HCT116 (cell line): ENCODE measurements around the gene KCNC4. TPM values are rescaled to one million over a fixed set of nuclear protein-coding genes. Genes with fewer than 3 reads are reported as not detected.

Source experiments
- ATAC-seq: fragments of 200-7000 bp; cut with Tn5 transposase; 2 replicates; pipeline ENCODE4 v1.9.1; 2020; ENCODE audit warnings: mild to moderate bottlenecking, moderate library complexity
- BruUV-seq: library from RNA; stranded (reverse); fragments of 400-500 nt; replicated peaks from 2 replicates; lab custom pipeline; 2021; lab: Mats Ljungman, UMichigan
- CTCF ChIA-PET: fragments of 300-600 bp; sonication (Branson Sonifier 250); formaldehyde crosslinking; loops from one replicate; lab custom pipeline; 2021; ENCODE audit warnings: antibody characterized with exemption; lab: Charles Lee
- POLR2A ChIA-PET: fragments of 300-600, 350-600 bp; sonication (Branson Sonifier 250); formaldehyde crosslinking; loops from one replicate; lab custom pipeline; 2021; ENCODE audit warnings: antibody characterized with exemption; lab: Charles Lee
- RAD21 ChIA-PET, 2 experiments: fragments of 300-600 bp; sonication (Branson Sonifier 250); formaldehyde crosslinking; loops; one replicate each; lab custom pipeline; 2023; ENCODE audit warnings: low total read pairs in 2 of 2; ENCODE audit not compliant: uncharacterized antibody in 2 of 2, unreplicated experiment in 2 of 2, low non-redundant PET in 1 of 2; lab: Charles Lee
- DNase-seq: peaks from one replicate; pipeline ENCODE4 v3.0.0-alpha.2; 2010; ENCODE audit warnings: low read depth, low spot score
- H2AFZ ChIP-seq: fragments of 200-600 bp; shearing (Covaris generic), sonication (generic); 2 replicates; pipeline ENCODE4 v1.6.1; 2017; ENCODE audit warnings: low read depth, mixed run types, mixed read lengths, antibody characterized with exemption, low read length; ENCODE audit not compliant: poor library complexity, severe bottlenecking
- H3K27ac ChIP-seq: 2 replicates; pipeline ENCODE4 v1.5.1; 2012; ENCODE audit warnings: low read depth, low read length
- H3K27me3 ChIP-seq: fragments of 200-600 bp; sonication (generic); 2 replicates; pipeline ENCODE4 v1.6.1; 2016; ENCODE audit warnings: mixed run types, low read length, mixed read lengths; ENCODE audit not compliant: insufficient read depth
- H3K36me3 ChIP-seq, 2 experiments: fragments of 200-500 bp in 1 of 2; fragments of 200-600 bp in 1 of 2; sonication (Bioruptor generic) in 1 of 2; sonication (generic) in 1 of 2; 2 replicates each; pipeline versions ENCODE4 v1.5.1 to v1.6.1; 2014 to 2016; ENCODE audit warnings: low read length in 2 of 2, inconsistent platforms in 1 of 2, mixed read lengths in 1 of 2, mixed run types in 1 of 2; ENCODE audit not compliant: insufficient read depth in 2 of 2, control insufficient read depth in 1 of 2
- H3K4me1 ChIP-seq, 2 experiments: fragments of 200-600 bp in 1 of 2; sonication (generic) in 1 of 2; 2 replicates each; pipeline versions ENCODE4 v1.5.1 to v1.6.1; 2012 to 2017; ENCODE audit warnings: low read length in 2 of 2, inconsistent platforms in 1 of 2, mild to moderate bottlenecking in 1 of 2, mixed read lengths in 1 of 2, mixed run types in 1 of 2, moderate library complexity in 1 of 2; ENCODE audit not compliant: insufficient read depth in 2 of 2, control insufficient read depth in 1 of 2
- H3K4me2 ChIP-seq: fragments of 200-600 bp; sonication (generic); 2 replicates; pipeline ENCODE4 v1.6.1; 2017; ENCODE audit warnings: mixed run types, low read length, mixed read lengths
- H3K4me3 ChIP-seq, 2 experiments: fragments of 200-600 bp in 1 of 2; sonication (generic) in 1 of 2; replicated peaks in 1 of 2; 2 replicates each; pipeline ENCODE4 v1.5.1; 2011 to 2016; ENCODE audit warnings: low read length in 2 of 2, control low read depth in 1 of 2, low read depth in 1 of 2, mild to moderate bottlenecking in 1 of 2, mixed read lengths in 1 of 2, mixed run types in 1 of 2
- H3K79me2 ChIP-seq: fragments of 200-600 bp; sonication (generic); 2 replicates; pipeline ENCODE4 v1.6.1; 2017; ENCODE audit warnings: mild to moderate bottlenecking, mixed run types, low read length, moderate library complexity, mixed read lengths; ENCODE audit not compliant: insufficient read depth
- H3K9ac ChIP-seq: fragments of 200-600 bp; sonication (generic); 2 replicates; pipeline ENCODE4 v1.6.1; 2016; ENCODE audit warnings: low read length, mixed read lengths
- H3K9me2 ChIP-seq: fragments of 200-600 bp; sonication (generic), shearing (Covaris generic); 2 replicates; pipeline ENCODE4 v1.6.1; 2017; ENCODE audit warnings: mixed run types, mild to moderate bottlenecking, moderate library complexity; ENCODE audit not compliant: insufficient read depth
- H3K9me3 ChIP-seq, 2 experiments: fragments of 200-500 bp in 1 of 2; fragments of 200-600 bp in 1 of 2; sonication (Bioruptor generic) in 1 of 2; sonication (generic) in 1 of 2; 2 replicates each; pipeline ENCODE4 v1.6.1; 2014 to 2017; ENCODE audit warnings: low read length in 2 of 2, mixed read lengths in 2 of 2, inconsistent platforms in 1 of 2, low read depth in 1 of 2, mild to moderate bottlenecking in 1 of 2, mixed run types in 1 of 2, moderate library complexity in 1 of 2; ENCODE audit not compliant: control insufficient read depth in 1 of 2, insufficient read depth in 1 of 2
- H4K20me1 ChIP-seq: fragments of 200-600 bp; sonication (generic), shearing (Covaris generic); 2 replicates; pipeline ENCODE4 v1.6.1; 2017; ENCODE audit warnings: mixed run types, mild to moderate bottlenecking, moderate library complexity; ENCODE audit not compliant: insufficient read depth
- CBX3 ChIP-seq: IDR thresholded peaks from 2 replicates; pipeline ENCODE4 v1.6.1; 2012; ENCODE audit warnings: low read depth
- CEBPB ChIP-seq: IDR thresholded peaks from 2 replicates; pipeline ENCODE4 v1.6.1; 2012; ENCODE audit warnings: low read depth
- EGR1 ChIP-seq: IDR thresholded peaks from 2 replicates; pipeline ENCODE4 v1.6.1; 2012; ENCODE audit warnings: low read depth
- ELF1 ChIP-seq: IDR thresholded peaks from 2 replicates; pipeline ENCODE4 v1.6.1; 2012; ENCODE audit warnings: low read depth, borderline replicate concordance
- EZH2 ChIP-seq: fragments of 200-600 bp; sonication (generic); IDR thresholded peaks from 2 replicates; pipeline ENCODE4 v1.6.1; 2017; ENCODE audit warnings: antibody characterized with exemption, mixed run types
- EZH2phosphoT487 ChIP-seq: fragments of 200-600 bp; IDR thresholded peaks from 2 replicates; pipeline ENCODE4 v1.6.1; 2018; ENCODE audit warnings: antibody characterized with exemption, borderline replicate concordance
- FOSL1 ChIP-seq: IDR thresholded peaks from 2 replicates; pipeline ENCODE4 v1.6.1; 2012; ENCODE audit warnings: low read depth
- POLR2A ChIP-seq: IDR thresholded peaks from 2 replicates; pipeline ENCODE4 v1.7.0; 2011; ENCODE audit warnings: borderline replicate concordance; ENCODE audit not compliant: insufficient read depth, insufficient read length; ENCODE audit errors: extremely low read depth
- RAD21 ChIP-seq: IDR thresholded peaks from 2 replicates; pipeline ENCODE4 v1.6.1; 2012; ENCODE audit warnings: low read depth, mild to moderate bottlenecking
- SIN3A ChIP-seq: IDR thresholded peaks from 2 replicates; pipeline ENCODE4 v1.6.1; 2012; ENCODE audit warnings: low read depth
- SRF ChIP-seq: IDR thresholded peaks from 2 replicates; pipeline ENCODE4 v1.6.1; 2012; ENCODE audit warnings: low read depth
- YY1 ChIP-seq: IDR thresholded peaks from 2 replicates; pipeline ENCODE4 v1.6.1; 2011; ENCODE audit warnings: low read length, low read depth, moderate library complexity, mild to moderate bottlenecking; ENCODE audit not compliant: insufficient replicate concordance; ENCODE audit errors: extremely low read depth
- ZBTB33 ChIP-seq: IDR thresholded peaks from 2 replicates; pipeline ENCODE4 v1.6.1; 2011; ENCODE audit warnings: mild to moderate bottlenecking, low read length, moderate library complexity; ENCODE audit not compliant: insufficient replicate concordance; ENCODE audit errors: extremely low read depth
- ZFX ChIP-seq: fragments of 450-650 bp; IDR thresholded peaks from 2 replicates; pipeline ENCODE4 v1.6.1; 2017
- ZNF274 ChIP-seq: fragments of 200-500 bp; sonication (Bioruptor generic); IDR thresholded peaks from 2 replicates; pipeline ENCODE4 v1.6.1; 2014; ENCODE audit warnings: mild to moderate bottlenecking, low read depth, low read length, inconsistent platforms
- intact Hi-C: fragments of 100-400 bp; cut with micrococcal nuclease; formaldehyde crosslinking; loops from 2 replicates; pipeline ENCODE4 v1.10.0; 2022
- total RNA-seq: library from RNA; stranded (reverse); gene quantifications from one replicate; pipeline ENCODE4 v1.2.1, GENCODE V29; 2021; ENCODE audit not compliant: unreplicated experiment
- TF ChIP-seq, protein P1 (sequence below): IDR thresholded peaks from 2 replicates; pipeline ENCODE4 v1.6.1; 2012; ENCODE audit warnings: low read depth
- TF ChIP-seq, protein P2 (sequence below): IDR thresholded peaks from 2 replicates; pipeline ENCODE4 v1.6.1; 2012

KCNC4 gene
- total RNA-seq, 1 experiment from 2014 or later = 13.0 TPM

DNA sequence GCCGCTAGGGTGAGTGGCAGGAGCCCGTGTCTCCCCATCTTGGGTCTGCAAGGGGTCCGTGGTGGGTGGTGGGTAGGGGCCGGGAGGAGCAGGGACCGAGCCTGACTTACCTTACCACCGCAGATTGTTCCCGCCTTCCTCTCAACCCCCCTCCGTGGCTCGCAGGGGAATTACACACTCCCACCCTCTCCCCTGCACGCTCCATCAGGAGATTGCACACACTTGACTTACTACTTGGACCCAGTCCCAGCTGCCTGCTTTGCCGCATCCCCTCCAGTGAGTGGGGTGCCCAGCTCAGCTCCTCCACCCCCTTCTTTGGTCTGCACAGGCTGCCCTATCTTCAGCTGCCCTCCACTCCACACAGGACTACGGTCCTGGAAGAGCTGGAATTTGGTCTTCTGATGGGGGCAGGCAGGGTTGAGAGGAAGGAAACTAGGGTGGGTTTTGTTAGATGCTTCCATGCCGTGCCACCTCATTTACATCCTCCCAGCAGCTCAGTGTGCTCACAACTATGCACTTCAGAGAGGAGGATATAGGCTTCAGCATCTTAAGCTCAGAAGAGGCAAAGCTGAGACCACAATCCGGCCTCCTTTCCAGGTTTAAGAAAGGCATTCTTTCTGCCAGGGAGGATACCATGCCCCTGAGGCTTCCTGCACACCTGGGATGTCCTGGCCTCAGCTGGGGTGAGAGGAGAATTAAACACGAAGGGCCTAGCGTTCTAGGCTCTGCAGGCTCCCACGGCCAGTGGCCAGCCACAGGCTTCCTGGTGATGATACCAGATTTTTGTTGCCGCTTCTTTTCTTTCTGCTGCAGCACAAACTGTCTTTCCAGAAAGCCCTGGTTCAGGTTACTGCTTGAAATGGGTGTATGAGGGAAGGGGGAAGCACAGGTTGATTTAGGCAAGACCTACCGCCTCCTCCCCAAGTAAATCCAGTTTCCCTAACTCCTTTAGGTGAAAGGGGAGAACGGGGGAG is 2.3 kb downstream of the KCNC4 start:
- no peak overlapping the region for H2AFZ ChIP-seq
- no peak overlapping the region for H3K9ac ChIP-seq
- H4K20me1 ChIP-seq = no peaks in the 10 kb centered on the region
- H3K79me2 ChIP-seq = peaks cover 6% of the 10 kb centered on the region; the same call in 1 of the 2 replicates
- H3K9me2 ChIP-seq = no peaks in the 10 kb centered on the region
- H3K9me3 ChIP-seq = no peaks in the 10 kb centered on the region
- no peak overlapping the region for H3K4me3 ChIP-seq
- no peak overlapping the region for H3K4me2 ChIP-seq
- RAD21 ChIA-PET = no interaction called here
- no TSS peak for BruUV-seq
- no peak for ATAC-seq
- H3K4me1 ChIP-seq = peaks cover 0 to 23% of the 10 kb centered on the region in 2 experiments; a peak in 2 of 4 replicates
- CTCF ChIA-PET = interaction anchor here (1.8 kb wide), 1 partner anchor 248 kb away, joined by 6 read pairs; no protein-coding TSS in a partner anchor
- H3K36me3 ChIP-seq = no peaks in the 10 kb centered on the region
- TF ChIP-seq POLR2A (no peak), RAD21 (no peak), CBX3 (no peak), CEBPB (no peak), EGR1 (no peak), ZFX (no peak), SRF (no peak), ELF1 (no peak), YY1 (no peak), SIN3A (no peak), ZNF274 (no peak), ZBTB33 (no peak), FOSL1 (no peak), EZH2 (no peak), EZH2phosphoT487 (no peak)
- TF ChIP-seq, protein P1, sequence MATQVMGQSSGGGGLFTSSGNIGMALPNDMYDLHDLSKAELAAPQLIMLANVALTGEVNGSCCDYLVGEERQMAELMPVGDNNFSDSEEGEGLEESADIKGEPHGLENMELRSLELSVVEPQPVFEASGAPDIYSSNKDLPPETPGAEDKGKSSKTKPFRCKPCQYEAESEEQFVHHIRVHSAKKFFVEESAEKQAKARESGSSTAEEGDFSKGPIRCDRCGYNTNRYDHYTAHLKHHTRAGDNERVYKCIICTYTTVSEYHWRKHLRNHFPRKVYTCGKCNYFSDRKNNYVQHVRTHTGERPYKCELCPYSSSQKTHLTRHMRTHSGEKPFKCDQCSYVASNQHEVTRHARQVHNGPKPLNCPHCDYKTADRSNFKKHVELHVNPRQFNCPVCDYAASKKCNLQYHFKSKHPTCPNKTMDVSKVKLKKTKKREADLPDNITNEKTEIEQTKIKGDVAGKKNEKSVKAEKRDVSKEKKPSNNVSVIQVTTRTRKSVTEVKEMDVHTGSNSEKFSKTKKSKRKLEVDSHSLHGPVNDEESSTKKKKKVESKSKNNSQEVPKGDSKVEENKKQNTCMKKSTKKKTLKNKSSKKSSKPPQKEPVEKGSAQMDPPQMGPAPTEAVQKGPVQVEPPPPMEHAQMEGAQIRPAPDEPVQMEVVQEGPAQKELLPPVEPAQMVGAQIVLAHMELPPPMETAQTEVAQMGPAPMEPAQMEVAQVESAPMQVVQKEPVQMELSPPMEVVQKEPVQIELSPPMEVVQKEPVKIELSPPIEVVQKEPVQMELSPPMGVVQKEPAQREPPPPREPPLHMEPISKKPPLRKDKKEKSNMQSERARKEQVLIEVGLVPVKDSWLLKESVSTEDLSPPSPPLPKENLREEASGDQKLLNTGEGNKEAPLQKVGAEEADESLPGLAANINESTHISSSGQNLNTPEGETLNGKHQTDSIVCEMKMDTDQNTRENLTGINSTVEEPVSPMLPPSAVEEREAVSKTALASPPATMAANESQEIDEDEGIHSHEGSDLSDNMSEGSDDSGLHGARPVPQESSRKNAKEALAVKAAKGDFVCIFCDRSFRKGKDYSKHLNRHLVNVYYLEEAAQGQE = no peak
- TF ChIP-seq, protein P2, sequence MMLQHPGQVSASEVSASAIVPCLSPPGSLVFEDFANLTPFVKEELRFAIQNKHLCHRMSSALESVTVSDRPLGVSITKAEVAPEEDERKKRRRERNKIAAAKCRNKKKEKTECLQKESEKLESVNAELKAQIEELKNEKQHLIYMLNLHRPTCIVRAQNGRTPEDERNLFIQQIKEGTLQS = no peak
- POLR2A ChIA-PET = no interaction called here
- intact Hi-C loops = no loop called here
- H3K27ac ChIP-seq = no peak overlapping the region
- no peaks in the 10 kb centered on the region for H3K27me3 ChIP-seq
- DNase-seq = no peak
